Loucy (cell line): ENCODE data around the gene CSAD.

Source experiments
- H2AFZ ChIP-seq: fragments of 200-600 bp; sonication (generic); 2 replicates; pipeline ENCODE4 v1.6.0; 2016; ENCODE audit warnings: antibody characterized with exemption, mild to moderate bottlenecking, low read length, moderate library complexity
- H3F3A ChIP-seq: fragments of 200-600 bp; 2 replicates; pipeline ENCODE4 v1.6.0; 2016; ENCODE audit warnings: antibody characterized with exemption, low read depth, mild to moderate bottlenecking
- H3K27me3 ChIP-seq: fragments of 200-600 bp; sonication (generic); 2 replicates; pipeline ENCODE4 v1.6.1; 2014; ENCODE audit warnings: low read length, mild to moderate bottlenecking; ENCODE audit not compliant: insufficient read depth, poor library complexity, severe bottlenecking
- H3K36me3 ChIP-seq: fragments of 200-600 bp; sonication (generic); 2 replicates; pipeline ENCODE4 v1.6.1; 2016; ENCODE audit warnings: low read length; ENCODE audit not compliant: insufficient read depth
- H3K4me1 ChIP-seq: fragments of 200-600 bp; sonication (generic); 2 replicates; pipeline ENCODE4 v1.5.1; 2014; ENCODE audit warnings: low read length, mild to moderate bottlenecking; ENCODE audit not compliant: insufficient read depth, poor library complexity, severe bottlenecking
- H3K4me2 ChIP-seq: fragments of 200-600 bp; sonication (generic); 2 replicates; pipeline ENCODE4 v1.6.0; 2014; ENCODE audit warnings: antibody characterized with exemption, low read length, low read depth, mild to moderate bottlenecking; ENCODE audit not compliant: poor library complexity, severe bottlenecking
- H3K4me3 ChIP-seq: fragments of 200-600 bp; sonication (generic); 2 replicates; pipeline ENCODE4 v1.5.1; 2014; ENCODE audit warnings: low read length, mild to moderate bottlenecking, mixed read lengths; ENCODE audit not compliant: poor library complexity, severe bottlenecking
- H3K79me2 ChIP-seq: fragments of 200-600 bp; sonication (generic); 2 replicates; pipeline ENCODE4 v1.6.1; 2014; ENCODE audit warnings: low read length; ENCODE audit not compliant: insufficient read depth
- H3K9ac ChIP-seq: fragments of 200-600 bp; sonication (generic); 2 replicates; pipeline ENCODE4 v1.6.0; 2014; ENCODE audit warnings: mild to moderate bottlenecking, low read depth, low read length, moderate library complexity; ENCODE audit not compliant: poor library complexity, severe bottlenecking
- H3K9me2 ChIP-seq: fragments of 200-600 bp; sonication (generic); replicated peaks from 2 replicates; pipeline ENCODE4 v1.6.1; 2016; ENCODE audit warnings: low read depth, low read length, mixed read lengths
- H3K9me3 ChIP-seq: fragments of 200-600 bp; sonication (generic); 2 replicates; pipeline ENCODE4 v1.6.1; 2014; ENCODE audit warnings: mild to moderate bottlenecking, antibody characterized with exemption, low read length, low read depth; ENCODE audit not compliant: insufficient read depth
- H4K20me1 ChIP-seq: fragments of 200-600 bp; sonication (generic); 2 replicates; pipeline ENCODE4 v1.6.0; 2014; ENCODE audit warnings: antibody characterized with exemption, low read length, mild to moderate bottlenecking; ENCODE audit not compliant: insufficient read depth, poor library complexity, severe bottlenecking
- CTCF ChIP-seq: fragments of 200-600 bp; sonication (generic); conservative IDR thresholded peaks from 2 replicates; pipeline ENCODE4 v1.5.1; 2014; ENCODE audit warnings: mild to moderate bottlenecking, antibody characterized with exemption, low read length
- EZH2phosphoT487 ChIP-seq: fragments of 200-600 bp; IDR thresholded peaks from 2 replicates; pipeline ENCODE4 v1.6.1; 2018; ENCODE audit warnings: antibody characterized with exemption, mild to moderate bottlenecking, moderate library complexity, borderline replicate concordance

CSAD gene

GRCh38 chr12:53174881-53175491, 5.7 kb downstream of the CSAD start:
- H3K4me1 ChIP-seq, result peaks cover 8% of the 10 kb centered on the region
- no peak overlapping the region for H3K4me2 ChIP-seq
- no peaks in the 10 kb centered on the region for H3K9me2 ChIP-seq
- no peak overlapping the region; the same call in 1 of the 2 replicates for H2AFZ ChIP-seq
- H3K9me3 ChIP-seq, result no peaks in the 10 kb centered on the region
- H3F3A ChIP-seq, result peaks cover under 1% of the 10 kb centered on the region; the same call in 1 of the 2 replicates
- TF ChIP-seq CTCF (peak; percentile 48), EZH2phosphoT487 (no peak)
- H3K4me3 ChIP-seq, result no peak overlapping the region
- no peaks in the 10 kb centered on the region for H4K20me1 ChIP-seq
- no peaks in the 10 kb centered on the region for H3K79me2 ChIP-seq
- H3K27me3 ChIP-seq, result no peaks in the 10 kb centered on the region
- H3K9ac ChIP-seq, result no peak overlapping the region
- H3K36me3 ChIP-seq, result no peaks in the 10 kb centered on the region

GRCh38 chr12:53173085-53173715, 7.5 kb downstream of the CSAD start:
- no peak overlapping the region for H2AFZ ChIP-seq
- H4K20me1 ChIP-seq, result no peaks in the 10 kb centered on the region
- H3F3A ChIP-seq, result no peaks in the 10 kb centered on the region
- no peak overlapping the region for H3K4me2 ChIP-seq
- no peak overlapping the region for H3K4me3 ChIP-seq
- H3K4me1 ChIP-seq, result no peaks in the 10 kb centered on the region
- H3K79me2 ChIP-seq, result no peaks in the 10 kb centered on the region
- no peaks in the 10 kb centered on the region for H3K27me3 ChIP-seq
- TF ChIP-seq EZH2phosphoT487 (no peak), CTCF (no peak)
- no peaks in the 10 kb centered on the region for H3K9me2 ChIP-seq
- no peaks in the 10 kb centered on the region for H3K9me3 ChIP-seq
- H3K9ac ChIP-seq, result no peak overlapping the region
- H3K36me3 ChIP-seq, result no peaks in the 10 kb centered on the region

- Histone ChIP-seq H3K4me3 (no peak overlapping the region), H3K79me2 (no peaks in the 10 kb centered on the region), H2AFZ (no peak overlapping the region), H3K4me2 (no peak overlapping the region), H3K36me3 (no peaks in the 10 kb centered on the region), H4K20me1 (no peaks in the 10 kb centered on the region), H3K9me3 (no peaks in the 10 kb centered on the region), H3K27me3 (no peaks in the 10 kb centered on the region), H3K9ac (no peak overlapping the region), H3F3A (no peaks in the 10 kb centered on the region), H3K4me1 (no peaks in the 10 kb centered on the region), H3K9me2 (no peaks in the 10 kb centered on the region)
- no peak for TF ChIP-seq CTCF
- TF ChIP-seq EZH2phosphoT487, result no peak
Measured at GRCh38 chr12:53172352-53172751, 8.4 kb downstream of the CSAD start.
